HG02571 (cell line): Measurements from ENCODE around the gene ZNF385B.

Experiments
- ATAC-seq: cut with Tn5 transposase; IDR thresholded peaks from one replicate; pipeline ENCODE4 v1.9.1; 2021; ENCODE audit warnings: mild to moderate bottlenecking, moderate library complexity; ENCODE audit not compliant: unreplicated experiment

Gene ZNF385B

DNA sequence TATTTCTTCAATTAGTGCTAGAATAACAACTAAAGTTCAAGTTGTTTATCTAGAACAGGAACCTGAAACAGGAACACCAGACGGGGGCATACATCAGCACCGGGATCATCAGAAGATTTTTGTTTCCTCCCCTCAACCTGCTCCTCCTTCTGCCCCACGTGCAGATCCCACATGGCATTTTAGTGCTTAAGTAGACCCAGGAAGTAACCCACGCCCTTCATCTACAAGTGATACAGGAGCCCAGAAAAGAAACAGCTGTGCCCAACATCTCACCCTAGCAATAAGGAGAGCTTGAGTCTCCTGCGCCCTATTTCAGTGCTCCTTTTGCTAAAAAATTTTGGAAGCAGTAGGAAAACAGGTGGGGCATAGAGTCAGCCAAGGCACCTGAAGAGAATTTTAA is 5.2 kb downstream of the ZNF385B start:
- no peak for ATAC-seq

GRCh38 chr2:179855673-179856072 is 5.7 kb downstream of the ZNF385B start:
- no peak for ATAC-seq

GRCh38 chr2:179854891-179855290 is 6.5 kb downstream of the ZNF385B start:
- no peak for ATAC-seq

- ATAC-seq = no peak
Observed at GRCh38 chr2:179853108-179853507, 8.3 kb downstream of the ZNF385B start.

- ATAC-seq = no peak
Observed at GRCh38 chr2:179850188-179850587, 11.2 kb downstream of the ZNF385B start.

- no peak for ATAC-seq
Observed at GRCh38 chr2:179849719-179850118, 11.7 kb downstream of the ZNF385B start.

- ATAC-seq = no peak
Observed at GRCh38 chr2:179843541-179843940, 17.9 kb downstream of the ZNF385B start.

DNA sequence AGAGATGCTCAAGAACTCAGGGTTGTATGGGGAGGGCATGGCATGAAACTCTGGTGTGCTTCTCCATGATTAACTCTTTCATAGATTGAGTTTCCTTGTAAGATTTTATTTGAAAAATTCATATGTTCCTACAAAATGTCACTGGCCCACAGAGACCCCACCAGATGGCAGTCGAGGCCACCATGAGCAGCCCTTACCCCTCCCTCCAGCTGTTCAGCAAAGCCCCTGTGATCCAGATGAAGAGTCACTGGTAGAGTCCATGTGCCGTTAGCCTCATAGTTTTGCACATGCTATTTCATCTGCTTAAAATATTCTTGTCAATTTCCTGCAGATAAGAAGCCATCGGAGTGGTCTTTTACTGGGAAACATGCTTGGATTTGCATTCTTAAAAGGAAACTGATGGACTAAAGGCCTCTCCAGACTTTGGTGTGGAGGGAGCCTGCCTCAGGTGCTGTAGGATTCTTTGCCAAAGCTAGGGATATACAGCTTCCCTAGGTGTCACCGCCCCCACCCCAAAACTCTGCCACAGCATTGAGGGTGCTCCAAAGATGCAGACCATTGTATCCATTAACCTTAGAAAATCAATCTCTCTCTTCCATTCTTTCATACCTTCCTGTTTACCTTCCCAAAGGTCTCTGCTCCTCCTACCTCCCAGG is 18.8 kb downstream of the ZNF385B start:
- no peak for ATAC-seq

GRCh38 chr2:179840840-179841239 is 20.6 kb downstream of the ZNF385B start:
- no peak for ATAC-seq

- ATAC-seq = no peak
Observed at GRCh38 chr2:179837408-179837807, 24.0 kb downstream of the ZNF385B start.

GRCh38 chr2:179830043-179830787 is 31.2 kb downstream of the ZNF385B start:
- no peak for ATAC-seq

- no peak for ATAC-seq
Observed at GRCh38 chr2:179826297-179826696, 35.1 kb downstream of the ZNF385B start.

- ATAC-seq = no peak
Observed at GRCh38 chr2:179825494-179825893, 35.9 kb downstream of the ZNF385B start.

DNA sequence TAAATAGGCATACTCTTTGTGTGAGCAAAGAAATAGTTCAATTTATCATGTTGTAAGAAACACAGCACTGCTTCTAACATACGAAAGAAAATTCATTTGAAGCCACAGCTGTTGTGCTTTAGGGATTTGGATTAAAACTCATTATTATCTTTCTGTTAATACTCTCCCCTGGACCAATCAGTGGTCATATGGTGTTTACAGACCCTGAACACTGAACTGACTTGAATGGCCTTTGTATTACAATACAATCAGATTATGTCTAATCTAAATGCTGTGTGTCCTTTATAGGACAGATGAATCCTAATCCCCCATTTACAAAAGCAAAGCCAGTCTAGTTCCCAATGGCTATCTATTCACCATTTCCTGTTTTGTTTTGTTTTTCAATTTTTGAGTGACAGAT is 36.5 kb downstream of the ZNF385B start:
- ATAC-seq = no peak

GRCh38 chr2:179822540-179822939 is 38.9 kb downstream of the ZNF385B start:
- no peak for ATAC-seq

DNA sequence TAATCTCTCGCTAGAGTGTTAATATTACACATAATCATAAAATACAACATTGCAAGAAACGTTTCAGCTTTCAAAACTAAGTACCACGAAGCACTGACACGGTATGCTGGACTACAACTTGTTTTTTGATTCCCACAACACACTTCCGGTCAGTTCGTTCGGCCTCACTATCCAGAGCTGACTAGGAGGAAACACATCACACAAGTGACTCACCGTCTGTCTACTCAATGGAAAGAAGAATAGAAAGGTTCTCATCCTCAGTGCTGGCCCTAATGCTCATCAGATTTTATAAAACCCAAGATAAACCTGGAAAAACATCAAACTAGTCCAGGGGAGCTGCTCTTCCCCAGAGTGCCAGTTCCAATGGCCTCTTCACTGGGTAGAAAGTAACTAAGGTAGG is 42.9 kb downstream of the ZNF385B start:
- no peak for ATAC-seq

- ATAC-seq = no peak
Observed at GRCh38 chr2:179817181-179817841, 44.1 kb downstream of the ZNF385B start.

- no peak for ATAC-seq
Observed at GRCh38 chr2:179814050-179814449, 47.4 kb downstream of the ZNF385B start.

DNA sequence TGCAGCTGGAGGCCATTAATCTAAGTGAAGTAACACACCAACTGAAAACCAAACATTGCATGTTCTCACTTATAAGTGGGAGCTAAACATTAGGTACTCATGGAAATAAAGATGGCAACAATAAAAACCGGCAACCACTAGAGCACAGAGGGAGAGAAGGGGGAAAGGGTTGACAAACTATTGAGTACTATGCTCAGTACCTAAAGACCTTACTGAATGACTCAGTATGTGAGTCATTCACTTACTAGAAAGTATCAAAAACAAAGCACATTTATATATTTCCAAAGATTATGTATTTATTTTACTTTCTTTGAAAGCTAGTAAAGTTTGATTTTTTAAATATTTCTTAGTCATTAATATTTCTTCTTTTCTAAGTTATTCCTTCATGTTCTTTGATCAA is 48.9 kb downstream of the ZNF385B start:
- ATAC-seq = no peak

- ATAC-seq = no peak
Observed at GRCh38 chr2:179811042-179811441, 50.4 kb downstream of the ZNF385B start.

- no peak for ATAC-seq
Observed at GRCh38 chr2:179809606-179810005, 51.8 kb downstream of the ZNF385B start.

- no peak for ATAC-seq
Observed at GRCh38 chr2:179805001-179805400, 56.4 kb downstream of the ZNF385B start.
